Spleen (tissue), 11 donors: Measurements from ENCODE around the gene SESTD1. TPM values are rescaled to one million over a fixed set of nuclear protein-coding genes. Genes with fewer than 3 reads are reported as not detected.

Experiments
- DNase-seq: peaks from one replicate; pipeline ENCODE4 v3.0.0-alpha.2; 2020
- H3K27ac ChIP-seq, 8 donors: fragments of 200-600 bp; sonication (generic) in 7 of 8; 1 replicate in 4 of 8; 2 replicates in 4 of 8; pipeline versions ENCODE4 v1.5.0 to v1.8.0; 2016 to 2021; ENCODE audit warnings: inconsistent platforms in 4 of 8, mild to moderate bottlenecking in 4 of 8, moderate library complexity in 1 of 8
- H3K27me3 ChIP-seq, 7 donors: fragments of 200-600 bp; sonication (generic) in 6 of 7; replicated peaks in 1 of 7; 1 replicate in 4 of 7; 2 replicates in 3 of 7; pipeline versions ENCODE4 v1.5.0 to v1.8.0; 2016 to 2021; ENCODE audit warnings: inconsistent platforms in 3 of 7, mild to moderate bottlenecking in 1 of 7
- H3K36me3 ChIP-seq, 6 donors: fragments of 200-600 bp; sonication (generic) in 5 of 6; 1 replicate in 4 of 6; 2 replicates in 2 of 6; pipeline versions ENCODE4 v1.5.0 to v1.8.0; 2016 to 2021; ENCODE audit warnings: inconsistent platforms in 2 of 6
- H3K4me1 ChIP-seq, 6 donors: fragments of 200-600 bp; sonication (generic) in 5 of 6; 1 replicate in 3 of 6; 2 replicates in 3 of 6; pipeline versions ENCODE4 v1.5.0 to v1.8.0; 2016 to 2021; ENCODE audit warnings: inconsistent platforms in 3 of 6
- H3K4me3 ChIP-seq, 8 donors: fragments of 200-600 bp; sonication (generic) in 7 of 8; 1 replicate in 4 of 8; 2 replicates in 4 of 8; pipeline versions ENCODE4 v1.5.0 to v1.8.0; 2016 to 2021; ENCODE audit warnings: inconsistent platforms in 4 of 8, mild to moderate bottlenecking in 4 of 8, moderate library complexity in 2 of 8
- H3K9me3 ChIP-seq, 8 donors: fragments of 200-600 bp; sonication (generic) in 7 of 8; 1 replicate in 4 of 8; 2 replicates in 4 of 8; pipeline versions ENCODE4 v1.5.0 to v1.8.0; 2016 to 2021; ENCODE audit warnings: inconsistent platforms in 4 of 8
- CTCF ChIP-seq, 11 experiments: fragments of 200-600 bp in 7 of 11; fragments of 450-650 bp in 4 of 11; sonication (generic) in 4 of 11; IDR thresholded peaks in 8 of 11; conservative IDR thresholded peaks in 3 of 11; 1 replicate in 7 of 11; 2 replicates in 4 of 11; pipeline versions ENCODE4 v1.4.0 to v1.8.0; 2016 to 2021; ENCODE audit warnings: antibody characterized with exemption in 11 of 11, inconsistent platforms in 4 of 11, mild to moderate bottlenecking in 1 of 11
- POLR2A ChIP-seq, 3 donors: fragments of 450-650 bp; IDR thresholded peaks; one replicate each; pipeline ENCODE4 v1.5.1; 2017; ENCODE audit warnings: antibody characterized with exemption in 3 of 3, mild to moderate bottlenecking in 1 of 3
- POLR2AphosphoS5 ChIP-seq, 3 donors: sonication (generic); formaldehyde crosslinking; IDR thresholded peaks; one replicate each; pipeline ENCODE4 v1.5.1; 2017; ENCODE audit warnings: antibody characterized with exemption in 3 of 3
- WGBS, 5 donors: extraction: QIAGEN DNeasy Blood & Tissue Kit in 3 of 5; methylation state at CpG; one replicate each; pipeline versions ENCODE4 v1.1.5 to v1.1.7; 2013 to 2018; 5-methylcytosine and 5-hydroxymethylcytosine counted together
- intact Hi-C: fragments of 100-400 bp; cut with DNase I; formaldehyde crosslinking; loops from one replicate; pipeline ENCODE4 v1.15.0; 2023; ENCODE audit warnings: low total_unique reads
- polyA plus RNA-seq, 3 donors: library from polyadenylated mRNA; stranded (reverse); fragments of 200-250 nt; gene quantifications; one replicate each; pipeline ENCODE4 v1.2.1, GENCODE V29; 2013
- total RNA-seq, 7 donors: library from RNA; depleted of rRNA in 3 of 7; stranded (reverse); fragments of >200 nt in 3 of 7; fragmentation: NEBNext Ultra II Directional in 4 of 7; extraction: Animal tissue kit (Norgen Biotek cat#: 25700) in 4 of 7; gene quantifications; one replicate each; pipeline versions ENCODE4 v1.1.0 to v1.2.1, GENCODE V29; 2016 to 2021
- donor health status: healthy with polysubstance abuse.
- donor health status: DM: no; HTN: no; CAD: no; lungs with moderate emphysema.
- donor health status: DM: no; HTN: no; CAD: no.
- donor health status: Bipolar disorder and iron deficiency.
- donor health status: healthy.
- donor health status: DM: no; HTN: no; CAD: no.
- donor health status: DM: yes; HTN: yes; CAD: no.

Gene SESTD1
- total and polyA plus RNA-seq, 10 donors, result 5.5 to 51.7 (median 24.1) TPM

GRCh38 chr2:179125404-179125803 is 139.2 kb downstream of the SESTD1 start:
- Histone ChIP-seq H3K27ac (no peak overlapping the region), H3K36me3 (peaks cover 0 to 24% (median 0%) of the 10 kb centered on the region in 6 donors), H3K4me3 (no peak overlapping the region), H3K4me1 (peaks cover 0 to 28% (median 12%) of the 10 kb centered on the region in 6 donors), H3K9me3 (no peaks in the 10 kb centered on the region), H3K27me3 (no peaks in the 10 kb centered on the region)
- intact Hi-C loops, result loop anchor here (10.0 kb wide), 1 partner anchor 231 kb away; no protein-coding TSS in a partner anchor
- no peak for TF ChIP-seq CTCF (IDR thresholded peaks at IDR 0.05 in 8 of 11, conservative IDR thresholded peaks at IDR 0.05 in 3 of 11)
- no peak for TF ChIP-seq POLR2AphosphoS5 (IDR thresholded peaks at IDR 0.05)
- WGBS, 5 donors, result 81 to 99% (median 96%) methylated on average over 3 of the region's 3 CpGs
- DNase-seq, result no peak

- intact Hi-C loops, result loop anchor here (10.0 kb wide), 1 partner anchor 229 kb away; no protein-coding TSS in a partner anchor
- DNase-seq, result no peak
- WGBS, 5 donors, result 81 to 90% (median 90%) methylated on average over 3 of the region's 3 CpGs
- Histone ChIP-seq H3K4me1 (peaks cover 0 to 30% (median 12%) of the 10 kb centered on the region in 6 donors), H3K36me3 (peaks cover 0 to 34% (median 0%) of the 10 kb centered on the region in 6 donors), H3K4me3 (no peak overlapping the region), H3K27me3 (no peaks in the 10 kb centered on the region), H3K27ac (no peak overlapping the region), H3K9me3 (no peaks in the 10 kb centered on the region)
- no peak for TF ChIP-seq POLR2A (IDR thresholded peaks at IDR 0.05)
- TF ChIP-seq CTCF (IDR thresholded peaks at IDR 0.05 in 8 of 11, conservative IDR thresholded peaks at IDR 0.05 in 3 of 11), result no peak
- TF ChIP-seq POLR2AphosphoS5 (IDR thresholded peaks at IDR 0.05), result no peak
These were observed 140.3 kb downstream of the SESTD1 start for GRCh38 chr2:179124282-179124681.

- TF ChIP-seq CTCF (IDR thresholded peaks at IDR 0.05 in 8 of 11, conservative IDR thresholded peaks at IDR 0.05 in 3 of 11) (no peak), POLR2A (IDR thresholded peaks at IDR 0.05) (no peak)
- peaks cover 0 to 43% (median 2%) of the 10 kb centered on the region in 6 donors for H3K36me3 ChIP-seq
- H3K27ac ChIP-seq, result peak overlapping the region in 4 of 8 donors; percentile 19 to 63 (median 36)
- peaks cover 0 to 31% (median 12%) of the 10 kb centered on the region in 6 donors for H3K4me1 ChIP-seq
- WGBS, 5 donors, result 58 to 78% (median 59%) methylated on average over 1 of the region's 1 CpG
- intact Hi-C loops, result loop anchor here (10.0 kb wide), 1 partner anchor 228 kb away; no protein-coding TSS in a partner anchor
- no peak for DNase-seq
- no peak overlapping the region for H3K4me3 ChIP-seq
- H3K27me3 ChIP-seq, result no peaks in the 10 kb centered on the region
- no peaks in the 10 kb centered on the region for H3K9me3 ChIP-seq
These were observed 141.4 kb downstream of the SESTD1 start for GRCh38 chr2:179123272-179123662.

- no peak for DNase-seq
- Histone ChIP-seq H3K36me3 (peaks cover 0 to 62% (median 16%) of the 10 kb centered on the region in 6 donors), H3K4me1 (peaks cover 0 to 20% (median 0%) of the 10 kb centered on the region in 6 donors), H3K27me3 (no peaks in the 10 kb centered on the region), H3K4me3 (no peak overlapping the region), H3K27ac (no peak overlapping the region), H3K9me3 (no peaks in the 10 kb centered on the region)
- TF ChIP-seq CTCF (IDR thresholded peaks at IDR 0.05 in 8 of 11, conservative IDR thresholded peaks at IDR 0.05 in 3 of 11) (no peak), POLR2A (IDR thresholded peaks at IDR 0.05) (no peak), POLR2AphosphoS5 (IDR thresholded peaks at IDR 0.05) (no peak)
- intact Hi-C loops, result no loop called here
These were observed 156.9 kb downstream of the SESTD1 start for GRCh38 chr2:179107737-179108136.
